Fibroblast of mammary gland (primary cell): ENCODE measurements around the gene CPLX3.

ENCODE experiments used
- DNase-seq: peaks from one replicate; pipeline ENCODE4 v3.0.0-alpha.2; 2010; ENCODE audit warnings: low read depth
- H3K4me3 ChIP-seq: 2 replicates; pipeline ENCODE4 v1.5.1; 2011; ENCODE audit warnings: low read depth, mild to moderate bottlenecking, low read length, moderate library complexity; ENCODE audit not compliant: control insufficient read depth
- CTCF ChIP-seq: conservative IDR thresholded peaks from 2 replicates; pipeline ENCODE4 v1.5.1; 2011; ENCODE audit warnings: low read depth, low read length, inconsistent platforms; ENCODE audit not compliant: control insufficient read depth, insufficient read depth

The CPLX3 gene

GRCh38 chr15:74812533-74812932 is 13.9 kb upstream of the CPLX3 start, which contains the start of gene LMAN1L:
Gene LMAN1L, plus strand, starts transcription at chr15:74812835. Its CDS starts 20 bp downstream, at chr15:74812855.
- DNase-seq = no peak
- no peak for TF ChIP-seq CTCF
- H3K4me3 ChIP-seq = no peak within 1 kb of the TSS

- TF ChIP-seq CTCF = no peak
- H3K4me3 ChIP-seq = no peak overlapping the region
- DNase-seq = no peak
Observed at GRCh38 chr15:74815121-74815934, 11.1 kb upstream of the CPLX3 start.

- H3K4me3 ChIP-seq = no peak overlapping the region
- no peak for TF ChIP-seq CTCF
- no peak for DNase-seq
Observed at GRCh38 chr15:74815961-74816360, 10.5 kb upstream of the CPLX3 start.

GRCh38 chr15:74816624-74817369 is 9.6 kb upstream of the CPLX3 start:
- DNase-seq = no peak
- no peak for TF ChIP-seq CTCF
- H3K4me3 ChIP-seq = no peak overlapping the region

- DNase-seq = no peak
- H3K4me3 ChIP-seq = no peak overlapping the region
Observed at GRCh38 chr15:74817370-74817737, 9.1 kb upstream of the CPLX3 start.

GRCh38 chr15:74820056-74820455 is 6.4 kb upstream of the CPLX3 start:
- no peak for DNase-seq
- TF ChIP-seq CTCF = no peak
- no peak overlapping the region for H3K4me3 ChIP-seq

More at GRCh38 chr15:74817370-74817737, 9.1 kb upstream of the CPLX3 start:
- no peak for TF ChIP-seq CTCF
